SK-N-SH (cell line): Measurements from ENCODE around the gene SLC25A29. TPM values are rescaled to one million over a fixed set of nuclear protein-coding genes. Genes with fewer than 3 reads are reported as not detected.

ENCODE experiments used
- CTCF ChIA-PET: fragments of 300-600, 350-600 bp; formaldehyde crosslinking; extraction: SDS; loops from one replicate; lab custom pipeline; 2021; lab: Yijun Ruan, JAX
- POLR2A ChIA-PET: fragments of 350-600 bp; sonication (Branson Sonifier 250); formaldehyde crosslinking; extraction: SDS; loops from one replicate; lab custom pipeline; 2020; ENCODE audit warnings: antibody characterized with exemption, inconsistent platforms; lab: Yijun Ruan, JAX
- DNase-seq: peaks from one replicate; pipeline ENCODE4 v3.0.0; 2012
- H2AFZ ChIP-seq: fragments of 200-600 bp; sonication (generic); 2 replicates; pipeline ENCODE4 v1.8.1; 2016; ENCODE audit warnings: antibody characterized with exemption, mild to moderate bottlenecking, low read depth
- H3F3A ChIP-seq: fragments of 200-600 bp; sonication (generic); replicated peaks from 2 replicates; pipeline ENCODE3; 2016; ENCODE audit warnings: antibody characterized with exemption, mild to moderate bottlenecking; ENCODE audit not compliant: insufficient read depth
- H3K27ac ChIP-seq, 2 experiments: fragments of 200-500 bp in 1 of 2; fragments of 200-600 bp in 1 of 2; sonication (Bioruptor generic) in 1 of 2; sonication (generic), shearing (Covaris generic) in 1 of 2; 2 replicates each; pipeline versions ENCODE4 v1.5.1 to v1.6.1; 2014 to 2016; ENCODE audit warnings: low read depth in 2 of 2, inconsistent platforms in 1 of 2, low read length in 1 of 2, mild to moderate bottlenecking in 1 of 2, mixed read lengths in 1 of 2
- H3K27me3 ChIP-seq: fragments of 200-600 bp; sonication (generic), shearing (Covaris generic); 2 replicates; pipeline ENCODE4 v1.6.1; 2016; ENCODE audit warnings: mixed run types; ENCODE audit not compliant: insufficient read depth
- H3K36me3 ChIP-seq, 2 experiments: fragments of 200-500 bp in 1 of 2; fragments of 200-600 bp in 1 of 2; sonication (Bioruptor generic) in 1 of 2; sonication (generic) in 1 of 2; replicated peaks in 1 of 2; 2 replicates each; pipeline versions ENCODE3 to v1.5.1; 2014 to 2016; ENCODE audit warnings: low read length in 1 of 2, mild to moderate bottlenecking in 1 of 2; ENCODE audit not compliant: insufficient read depth in 2 of 2, control insufficient read depth in 1 of 2
- H3K4me1 ChIP-seq, 2 experiments: fragments of 200-500 bp in 1 of 2; fragments of 200-600 bp in 1 of 2; sonication (Bioruptor generic) in 1 of 2; sonication (generic), shearing (Covaris generic) in 1 of 2; 2 replicates each; pipeline versions ENCODE4 v1.5.1 to v1.6.1; 2014 to 2016; ENCODE audit warnings: low read depth in 1 of 2, low read length in 1 of 2, mixed run types in 1 of 2; ENCODE audit not compliant: insufficient read depth in 2 of 2, control insufficient read depth in 1 of 2
- H3K4me2 ChIP-seq: fragments of 200-600 bp; sonication (generic), shearing (Covaris generic); 2 replicates; pipeline ENCODE4 v1.6.1; 2017; ENCODE audit warnings: mixed run types
- H3K4me3 ChIP-seq, 2 experiments: fragments of 200-500 bp in 1 of 2; fragments of 200-600 bp in 1 of 2; sonication (Bioruptor generic) in 1 of 2; sonication (generic), shearing (Covaris generic) in 1 of 2; 2 replicates each; pipeline versions ENCODE4 v1.5.1 to v1.8.1; 2014 to 2016; ENCODE audit warnings: low read depth in 2 of 2, inconsistent platforms in 1 of 2, low read length in 1 of 2, mild to moderate bottlenecking in 1 of 2, mixed read lengths in 1 of 2, moderate library complexity in 1 of 2
- H3K79me2 ChIP-seq: fragments of 200-600 bp; sonication (generic); 2 replicates; pipeline ENCODE4 v1.8.1; 2017; ENCODE audit warnings: mild to moderate bottlenecking; ENCODE audit not compliant: insufficient read depth
- H3K9ac ChIP-seq: fragments of 200-600 bp; sonication (generic); 2 replicates; pipeline ENCODE4 v1.6.1; 2017; ENCODE audit warnings: mixed run types
- H3K9me2 ChIP-seq: fragments of 200-600 bp; sonication (generic); 2 replicates; pipeline ENCODE4 v1.6.1; 2017; ENCODE audit warnings: mixed run types
- H3K9me3 ChIP-seq: fragments of 200-600 bp; sonication (generic); 2 replicates; pipeline ENCODE4 v1.6.1; 2017; ENCODE audit warnings: mixed run types, mild to moderate bottlenecking, moderate library complexity
- H4K20me1 ChIP-seq: fragments of 200-600 bp; sonication (generic); 2 replicates; pipeline ENCODE4 v1.6.1; 2017; ENCODE audit warnings: mild to moderate bottlenecking, mixed run types; ENCODE audit not compliant: insufficient read depth
- EP300 ChIP-seq, 2 experiments: IDR thresholded peaks; 2 replicates each; pipeline versions ENCODE4 v1.4.0 to v1.6.1; 2012; ENCODE audit warnings: borderline replicate concordance in 1 of 2, low read depth in 1 of 2, low read length in 1 of 2
- FOSL2 ChIP-seq: IDR thresholded peaks from 2 replicates; pipeline ENCODE4 v1.4.0; 2012; ENCODE audit warnings: low read depth, mild to moderate bottlenecking, moderate library complexity, borderline replicate concordance
- FOXM1 ChIP-seq: IDR thresholded peaks from 2 replicates; pipeline ENCODE4 v1.4.0; 2012; ENCODE audit warnings: low read depth, mild to moderate bottlenecking
- JUND ChIP-seq: IDR thresholded peaks from 2 replicates; pipeline ENCODE4 v1.4.0; 2012
- MXI1 ChIP-seq: IDR thresholded peaks from 2 replicates; pipeline ENCODE4 v1.6.1; 2012; ENCODE audit warnings: mild to moderate bottlenecking, low read depth, low read length, improper control_type of control experiment
- RXRA ChIP-seq: IDR thresholded peaks from 2 replicates; pipeline ENCODE4 v1.4.0; 2012; ENCODE audit warnings: low read depth, mild to moderate bottlenecking, borderline replicate concordance
- SIN3A ChIP-seq: IDR thresholded peaks from 2 replicates; pipeline ENCODE4 v1.6.1; 2012; ENCODE audit warnings: low read depth, mild to moderate bottlenecking, low read length, moderate library complexity, borderline replicate concordance
- TAF1 ChIP-seq: IDR thresholded peaks from 2 replicates; pipeline ENCODE4 v1.6.1; 2012; ENCODE audit warnings: low read depth, mild to moderate bottlenecking, low read length, moderate library complexity, borderline replicate concordance
- TCF12 ChIP-seq: IDR thresholded peaks from 2 replicates; pipeline ENCODE4 v1.4.0; 2012
- USF1 ChIP-seq: IDR thresholded peaks from 2 replicates; pipeline ENCODE4 v1.4.0; 2012; ENCODE audit warnings: low read depth, borderline replicate concordance
- WGBS: methylation state at CpG from one replicate; pipeline ENCODE4 v1.1.6; 2017; ENCODE audit warnings: low lambda C conversion rate; 5-methylcytosine and 5-hydroxymethylcytosine counted together
- polyA plus RNA-seq, 3 experiments: library from polyadenylated mRNA; depleted of rRNA; stranded (reverse); fragments of >200 nt; gene quantifications; 2 replicates each; pipeline ENCODE4 v1.2.3, GENCODE V29; 2012
- TF ChIP-seq, protein P1 (sequence below): IDR thresholded peaks from 2 replicates; pipeline ENCODE4 v1.4.0; 2012; ENCODE audit warnings: low read depth, borderline replicate concordance
- TF ChIP-seq, protein P2 (sequence below): IDR thresholded peaks from 2 replicates; pipeline ENCODE4 v1.4.0; 2012; ENCODE audit warnings: low read depth

SLC25A29 gene
- polyA plus RNA-seq, 1 of the 3 experiments (the other 2 are of a cell fraction), result 66.9 TPM

GRCh38 chr14:100342195-100342594 is 36.0 kb upstream of the SLC25A29 start (continued):
- no peak for TF ChIP-seq SIN3A
- no peak for TF ChIP-seq EP300 (IDR thresholded peaks at IDR 0.05; ENCODE audit: borderline replicate concordance in 1 of 2, low read depth in 1 of 2, low read length in 1 of 2)
- no peak for TF ChIP-seq TAF1

GRCh38 chr14:100341301-100342031 is 35.2 kb upstream of the SLC25A29 start:
- Histone ChIP-seq H3K9ac (no peak overlapping the region), H3F3A (peaks cover 3% of the 10 kb centered on the region), H3K27me3 (no peaks in the 10 kb centered on the region), H3K4me3 (no peak overlapping the region), H3K4me1 (peaks cover 0 to 5% of the 10 kb centered on the region in 2 experiments; a peak in 2 of 4 replicates), H3K9me3 (no peaks in the 10 kb centered on the region), H4K20me1 (no peaks in the 10 kb centered on the region), H3K9me2 (no peaks in the 10 kb centered on the region), H3K27ac (peak overlapping the region in 1 of 2 experiments; percentile 75; a peak in 2 of 4 replicates), H3K4me2 (no peak overlapping the region), H2AFZ (no peak overlapping the region), H3K36me3 (peaks cover 18 to 28% of the 10 kb centered on the region in 2 experiments), H3K79me2 (no peaks in the 10 kb centered on the region)
- CTCF ChIA-PET, result interaction anchor here (0.8 kb wide), 1 partner anchor 36 kb away, joined by 3 read pairs; no protein-coding TSS in a partner anchor
- peak; percentile 14 for DNase-seq
- 72% methylated on average over 8 of the region's 8 CpGs for WGBS
- POLR2A ChIA-PET, result no interaction called here
- TF ChIP-seq USF1 (peak; percentile 60; the same call in 1 of the 2 replicates), RXRA (no peak), MXI1 (no peak), FOXM1 (no peak), JUND (no peak), FOSL2 (peak; percentile 53; the same call in 1 of the 2 replicates), SIN3A (no peak), TCF12 (no peak)
- TF ChIP-seq, protein P1, sequence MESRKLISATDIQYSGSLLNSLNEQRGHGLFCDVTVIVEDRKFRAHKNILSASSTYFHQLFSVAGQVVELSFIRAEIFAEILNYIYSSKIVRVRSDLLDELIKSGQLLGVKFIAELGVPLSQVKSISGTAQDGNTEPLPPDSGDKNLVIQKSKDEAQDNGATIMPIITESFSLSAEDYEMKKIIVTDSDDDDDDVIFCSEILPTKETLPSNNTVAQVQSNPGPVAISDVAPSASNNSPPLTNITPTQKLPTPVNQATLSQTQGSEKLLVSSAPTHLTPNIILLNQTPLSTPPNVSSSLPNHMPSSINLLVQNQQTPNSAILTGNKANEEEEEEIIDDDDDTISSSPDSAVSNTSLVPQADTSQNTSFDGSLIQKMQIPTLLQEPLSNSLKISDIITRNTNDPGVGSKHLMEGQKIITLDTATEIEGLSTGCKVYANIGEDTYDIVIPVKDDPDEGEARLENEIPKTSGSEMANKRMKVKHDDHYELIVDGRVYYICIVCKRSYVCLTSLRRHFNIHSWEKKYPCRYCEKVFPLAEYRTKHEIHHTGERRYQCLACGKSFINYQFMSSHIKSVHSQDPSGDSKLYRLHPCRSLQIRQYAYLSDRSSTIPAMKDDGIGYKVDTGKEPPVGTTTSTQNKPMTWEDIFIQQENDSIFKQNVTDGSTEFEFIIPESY, result no peak
- TF ChIP-seq, protein P2, sequence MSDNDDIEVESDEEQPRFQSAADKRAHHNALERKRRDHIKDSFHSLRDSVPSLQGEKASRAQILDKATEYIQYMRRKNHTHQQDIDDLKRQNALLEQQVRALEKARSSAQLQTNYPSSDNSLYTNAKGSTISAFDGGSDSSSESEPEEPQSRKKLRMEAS, result peak; percentile 82
